Uterus (tissue), 2 donors: Measurements from ENCODE around the gene FOSB.

Source experiments
- CTCF ChIP-seq, 4 experiments: fragments of 200-600 bp in 2 of 4; fragments of 450-650 bp in 2 of 4; sonication (generic) in 2 of 4; IDR thresholded peaks; one replicate each; pipeline ENCODE4 v1.5.1; 2016 to 2019; ENCODE audit warnings: antibody characterized with exemption in 4 of 4, mild to moderate bottlenecking in 2 of 4, moderate library complexity in 1 of 4
- POLR2A ChIP-seq, 2 donors: fragments of 450-650 bp; IDR thresholded peaks; one replicate each; pipeline ENCODE4 v1.6.1; 2016; ENCODE audit warnings: antibody characterized with exemption in 2 of 2, mild to moderate bottlenecking in 1 of 2, moderate library complexity in 1 of 2

- TF ChIP-seq CTCF (IDR thresholded peaks at IDR 0.05) (peak in 1 of 4 experiments; percentile 12), POLR2A (IDR thresholded peaks at IDR 0.05) (peak in 1 of 2 donors; percentile 53)
Observed at GRCh38 chr19:45423589-45424190, 44.1 kb upstream of the FOSB start, which contains the start of gene ERCC1.
